A549 (cell line): ENCODE measurements around the gene IGF1. TPM values are rescaled to one million over a fixed set of nuclear protein-coding genes. Genes with fewer than 3 reads are reported as not detected.

Source experiments
- ATAC-seq, 2 experiments: fragments of 200-7000 bp in 1 of 2; fragments of >200 bp in 1 of 2; cut with Nextera tagmentation in 1 of 2; cut with Tn5 transposase in 1 of 2; 3 replicates each; pipeline versions ENCODE4 v1.8.0 to v1.9.1; 2018 to 2020; ENCODE audit warnings: mild to moderate bottlenecking in 1 of 2, moderate library complexity in 1 of 2
- CTCF ChIA-PET: fragments of 300-600 bp; sonication (Branson Sonifier 250); formaldehyde crosslinking; extraction: SDS; loops from one replicate; lab custom pipeline; 2021; ENCODE audit warnings: antibody characterized with exemption, inconsistent platforms; lab: Yijun Ruan, JAX
- POLR2A ChIA-PET: fragments of 350-600 bp; formaldehyde crosslinking; extraction: SDS; loops from one replicate; lab custom pipeline; 2021; ENCODE audit warnings: antibody characterized with exemption, inconsistent platforms; lab: Yijun Ruan, JAX
- DNase-seq, 2 experiments: peaks; one replicate each; pipeline versions ENCODE4 v3.0.0 to v3.0.0-alpha.2; 2011 to 2016; ENCODE audit warnings: low read depth in 1 of 2, low spot score in 1 of 2
- FAIRE-seq: peaks from 2 replicates; lab custom pipeline; 2011; peaks lifted over from hg19 to GRCh38; lab: Jason Lieb, UNC
- H3K27ac ChIP-seq, 2 experiments: fragments of >200 bp; sonication (Bioruptor Twin); formaldehyde crosslinking; 3 replicates each; pipeline ENCODE4 v1.5.1; 2016 to 2017
- H3K4me1 ChIP-seq: fragments of >200 bp; sonication (Bioruptor Twin); formaldehyde crosslinking; 3 replicates; pipeline ENCODE4 v1.6.1; 2016
- H3K4me2 ChIP-seq: fragments of >200 bp; sonication (Bioruptor Twin); formaldehyde crosslinking; 3 replicates; pipeline ENCODE4 v1.6.1; 2016
- H3K4me3 ChIP-seq: fragments of >200 bp; sonication (Bioruptor Twin); formaldehyde crosslinking; 3 replicates; pipeline ENCODE4 v1.5.1; 2016
- H3K9me3 ChIP-seq: fragments of >200 bp; sonication (Bioruptor Twin); formaldehyde crosslinking; 3 replicates; pipeline ENCODE4 v1.6.1; 2016
- CBX2 ChIP-seq: fragments of 200-600 bp; sonication (generic); IDR thresholded peaks from 2 replicates; pipeline ENCODE4 v1.6.1; 2016; ENCODE audit warnings: low read depth, mild to moderate bottlenecking, borderline replicate concordance
- CBX8 ChIP-seq: fragments of 200-600 bp; sonication (generic); IDR thresholded peaks from 2 replicates; pipeline ENCODE4 v1.6.1; 2016
- CHD2 ChIP-seq: fragments of 150-350 bp; IDR thresholded peaks from 2 replicates; pipeline ENCODE4 v1.6.1; 2014; ENCODE audit warnings: low read length; ENCODE audit not compliant: partially characterized antibody
- EP300 ChIP-seq, 2 experiments: fragments of >200 bp; sonication (Bioruptor Twin); formaldehyde crosslinking; IDR thresholded peaks; 2 replicates in 1 of 2; 3 replicates in 1 of 2; pipeline ENCODE4 v1.6.1; 2016 to 2017
- FOSL2 ChIP-seq, 2 experiments: fragments of 450-650 bp in 1 of 2; fragments of >200 bp in 1 of 2; sonication (Bioruptor Twin) in 1 of 2; formaldehyde crosslinking; IDR thresholded peaks; 2 replicates each; pipeline versions ENCODE4 v1.5.0 to v1.6.1; 2016 to 2020; ENCODE audit warnings: mild to moderate bottlenecking in 1 of 2, moderate library complexity in 1 of 2
- HEYL ChIP-seq: fragments of 250-450 bp; sonication (Bioruptor Pico); IDR thresholded peaks from 2 replicates; pipeline ENCODE4 v1.8.0; 2021; ENCODE audit warnings: mild to moderate bottlenecking, moderate library complexity
- HOXA7 ChIP-seq: fragments of 250-450 bp; sonication (Bioruptor Pico); IDR thresholded peaks from 2 replicates; pipeline ENCODE4 v1.5.0; 2020; ENCODE audit warnings: mild to moderate bottlenecking, moderate library complexity
- HOXB13 ChIP-seq: fragments of 250-450 bp; sonication (Bioruptor Pico); IDR thresholded peaks from 2 replicates; pipeline ENCODE4 v1.5.0; 2020; ENCODE audit warnings: low read depth, mild to moderate bottlenecking, moderate library complexity
- KDM5A ChIP-seq: fragments of 200-600 bp; sonication (generic); IDR thresholded peaks from 2 replicates; pipeline ENCODE4 v1.6.1; 2016; ENCODE audit warnings: antibody characterized with exemption, mild to moderate bottlenecking
- MAFK ChIP-seq: fragments of 450-650 bp; IDR thresholded peaks from 2 replicates; pipeline ENCODE4 v1.6.1; 2014; ENCODE audit not compliant: partially characterized antibody
- MAZ ChIP-seq: fragments of 150-350 bp; IDR thresholded peaks from 2 replicates; pipeline ENCODE4 v1.6.1; 2014; ENCODE audit warnings: antibody characterized with exemption, low read depth, low read length, borderline replicate concordance
- POLR2AphosphoS2 ChIP-seq: conservative IDR thresholded peaks from 2 replicates; pipeline ENCODE4 v1.6.1; 2012; ENCODE audit warnings: low read length, improper control_type of control experiment, inconsistent platforms
- RAD21 ChIP-seq, 2 experiments: fragments of >200 bp in 1 of 2; sonication (Bioruptor Twin) in 1 of 2; formaldehyde crosslinking in 1 of 2; IDR thresholded peaks in 1 of 2; conservative IDR thresholded peaks in 1 of 2; 2 replicates in 1 of 2; 3 replicates in 1 of 2; pipeline ENCODE4 v1.6.1; 2012 to 2018; ENCODE audit warnings: inconsistent platforms in 1 of 2
- RCOR1 ChIP-seq: fragments of 150-350 bp; IDR thresholded peaks from 2 replicates; pipeline ENCODE4 v1.6.1; 2014; ENCODE audit warnings: antibody characterized with exemption, low read length, low read depth
- RNF2 ChIP-seq: fragments of 200-600 bp; sonication (generic); IDR thresholded peaks from 2 replicates; pipeline ENCODE4 v1.6.1; 2016; ENCODE audit warnings: low read depth, mild to moderate bottlenecking, antibody characterized with exemption, moderate library complexity, borderline replicate concordance
- SMC3 ChIP-seq: fragments of >200 bp; sonication (Bioruptor Twin); formaldehyde crosslinking; IDR thresholded peaks from 3 replicates; pipeline ENCODE4 v1.6.1; 2018; ENCODE audit warnings: inconsistent platforms
- TFCP2L1 ChIP-seq: fragments of 250-450 bp; sonication (Bioruptor Pico); IDR thresholded peaks from 2 replicates; pipeline ENCODE4 v1.5.0; 2021; ENCODE audit warnings: mild to moderate bottlenecking
- WGBS: methylation state at CpG from one replicate; pipeline ENCODE4 v1.1.6; 2017; ENCODE audit errors: missing lambda C conversion rate; 5-methylcytosine and 5-hydroxymethylcytosine counted together
- polyA minus RNA-seq: library from RNA; depleted of rRNA, polyadenylated mRNA; stranded (reverse); fragments of >200 nt; gene quantifications from 2 replicates; pipeline ENCODE4 v1.2.3, GENCODE V29; 2011; rRNA and poly(A)+ RNA removed
- polyA plus RNA-seq, 4 experiments: library from polyadenylated mRNA; depleted of rRNA in 3 of 4; stranded (reverse); fragments of >200 nt; fragmentation: RNase III in 1 of 4; extraction: RNeasy Plus Mini Kit Qiagen cat#74134 plus additional on column Dnase treatment in 1 of 4; gene quantifications; 2 replicates in 3 of 4; 3 replicates in 1 of 4; pipeline ENCODE4 v1.2.3, GENCODE V29; 2011 to 2017
- TF ChIP-seq, protein P1 (sequence below): IDR thresholded peaks from 2 replicates; pipeline ENCODE4 v1.6.1; 2012
- TF ChIP-seq, protein P2 (sequence below): IDR thresholded peaks from 2 replicates; pipeline ENCODE4 v1.6.1; 2012
- TF ChIP-seq, protein P3 (sequence below): IDR thresholded peaks from 2 replicates; pipeline ENCODE4 v1.6.1; 2012; ENCODE audit warnings: low read depth, borderline replicate concordance
- TF ChIP-seq, protein P4 (sequence below): fragments of 450-650 bp; IDR thresholded peaks from 2 replicates; pipeline ENCODE4 v1.6.1; 2014; ENCODE audit warnings: antibody characterized with exemption

The IGF1 gene
- polyA plus RNA-seq (2011; rRNA removed) (0.16 TPM in 1 of 2 replicates, not detected in the other), polyA plus RNA-seq (2017; fragmentation: RNase III; extraction: RNeasy Plus Mini Kit Qiagen cat#74134 plus additional on column Dnase treatment) (0.01 TPM in 1 of 3 replicates, not detected in the others), polyA minus RNA-seq (not detected in 2 replicates)
- not detected in 2 replicates for polyA plus RNA-seq (2012; cell fraction: cytosol; rRNA removed)
- not detected in 2 replicates for polyA plus RNA-seq (2012; cell fraction: nucleus; rRNA removed)

DNA sequence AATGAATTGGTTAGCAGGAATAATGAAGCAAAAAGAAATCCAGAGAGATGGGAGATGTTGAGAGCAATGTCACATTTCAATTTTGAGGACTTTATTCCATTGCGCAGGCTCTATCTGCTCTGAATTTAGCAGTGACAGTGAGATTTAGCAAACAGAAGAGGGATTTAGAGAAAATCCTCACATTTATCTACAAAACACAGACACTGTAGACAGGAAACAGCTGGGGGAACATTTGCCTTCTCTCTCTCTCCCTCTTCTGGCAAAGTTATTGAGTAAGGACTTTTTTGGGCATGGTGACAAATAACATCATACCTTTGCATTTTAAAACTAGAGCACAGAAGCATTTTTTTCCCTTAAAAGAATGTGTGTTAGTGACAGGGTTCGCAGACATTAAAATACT lies at the start of gene IGF1:
IGF1 (minus strand) TSS at position 158 of the 400 bp plus-strand sequence. CDS start 182 bp downstream, outside the sequence.
- DNase-seq = no peak
- TF ChIP-seq HOXB13 (CRISPR knock-in tag) (no peak), FOSL2 (IDR thresholded peaks at IDR 0.05) (no peak), FOSL2 (CRISPR knock-in tag; IDR thresholded peaks at IDR 0.05) (no peak), TFCP2L1 (CRISPR knock-in tag) (no peak), SMC3 (no peak), CHD2 (no peak), CBX8 (no peak), KDM5A (no peak), RCOR1 (no peak), POLR2AphosphoS2 (no peak)
- TF ChIP-seq, protein P1, sequence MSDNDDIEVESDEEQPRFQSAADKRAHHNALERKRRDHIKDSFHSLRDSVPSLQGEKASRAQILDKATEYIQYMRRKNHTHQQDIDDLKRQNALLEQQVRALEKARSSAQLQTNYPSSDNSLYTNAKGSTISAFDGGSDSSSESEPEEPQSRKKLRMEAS = no peak
- TF ChIP-seq, protein P2, sequence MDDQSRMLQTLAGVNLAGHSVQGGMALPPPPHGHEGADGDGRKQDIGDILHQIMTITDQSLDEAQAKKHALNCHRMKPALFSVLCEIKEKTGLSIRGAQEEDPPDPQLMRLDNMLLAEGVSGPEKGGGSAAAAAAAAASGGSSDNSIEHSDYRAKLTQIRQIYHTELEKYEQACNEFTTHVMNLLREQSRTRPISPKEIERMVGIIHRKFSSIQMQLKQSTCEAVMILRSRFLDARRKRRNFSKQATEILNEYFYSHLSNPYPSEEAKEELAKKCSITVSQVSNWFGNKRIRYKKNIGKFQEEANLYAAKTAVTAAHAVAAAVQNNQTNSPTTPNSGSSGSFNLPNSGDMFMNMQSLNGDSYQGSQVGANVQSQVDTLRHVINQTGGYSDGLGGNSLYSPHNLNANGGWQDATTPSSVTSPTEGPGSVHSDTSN = no peak

DNA sequence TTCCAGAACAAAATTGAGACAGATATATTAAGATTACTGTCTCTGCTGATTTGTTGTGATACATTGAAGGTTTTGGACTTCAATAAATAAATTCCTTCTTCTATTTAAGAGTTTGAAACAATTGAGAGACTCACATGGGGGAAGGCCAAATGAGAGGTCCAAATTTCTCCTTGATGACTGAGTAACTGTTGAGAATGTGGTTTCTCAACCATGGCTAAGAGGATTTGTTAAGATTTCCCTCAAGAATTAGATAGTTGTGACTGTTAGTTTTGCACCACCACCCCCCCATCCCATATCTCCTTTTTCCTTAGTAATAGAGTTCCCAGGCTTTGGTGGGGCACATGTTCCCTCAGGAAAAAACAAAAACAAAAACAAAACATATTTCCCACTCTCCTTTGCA lies 47.7 kb upstream of the IGF1 start:
- Histone ChIP-seq H3K4me3 (no peak overlapping the region), H3K27ac (peak overlapping the region in 1 of 2 experiments; percentile 32; a peak in 1 of 6 replicates), H3K4me2 (no peak overlapping the region), H3K4me1 (peaks cover 22% of the 10 kb centered on the region; the same call in 2 of the 3 replicates), H3K9me3 (0 out of 3 replicates have a peak, but pooled peaks cover 6% of the 10 kb centered on the region)
- no peak for DNase-seq
- FAIRE-seq = no peak
- TF ChIP-seq, protein P3, sequence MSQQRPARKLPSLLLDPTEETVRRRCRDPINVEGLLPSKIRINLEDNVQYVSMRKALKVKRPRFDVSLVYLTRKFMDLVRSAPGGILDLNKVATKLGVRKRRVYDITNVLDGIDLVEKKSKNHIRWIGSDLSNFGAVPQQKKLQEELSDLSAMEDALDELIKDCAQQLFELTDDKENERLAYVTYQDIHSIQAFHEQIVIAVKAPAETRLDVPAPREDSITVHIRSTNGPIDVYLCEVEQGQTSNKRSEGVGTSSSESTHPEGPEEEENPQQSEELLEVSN = no peak
- TF ChIP-seq HOXA7 = no peak
- TF ChIP-seq HEYL = no peak
- no peak for TF ChIP-seq TFCP2L1 (CRISPR knock-in tag)
- no peak for TF ChIP-seq EP300 (IDR thresholded peaks at IDR 0.05)
- TF ChIP-seq CBX2 = no peak
- TF ChIP-seq, protein P2 = no peak
- no peak for TF ChIP-seq RNF2
- TF ChIP-seq, protein P4, sequence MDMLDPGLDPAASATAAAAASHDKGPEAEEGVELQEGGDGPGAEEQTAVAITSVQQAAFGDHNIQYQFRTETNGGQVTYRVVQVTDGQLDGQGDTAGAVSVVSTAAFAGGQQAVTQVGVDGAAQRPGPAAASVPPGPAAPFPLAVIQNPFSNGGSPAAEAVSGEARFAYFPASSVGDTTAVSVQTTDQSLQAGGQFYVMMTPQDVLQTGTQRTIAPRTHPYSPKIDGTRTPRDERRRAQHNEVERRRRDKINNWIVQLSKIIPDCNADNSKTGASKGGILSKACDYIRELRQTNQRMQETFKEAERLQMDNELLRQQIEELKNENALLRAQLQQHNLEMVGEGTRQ = no peak
- no peak for TF ChIP-seq RAD21 (conservative IDR thresholded peaks at IDR 0.05 in 1 of 2, IDR thresholded peaks at IDR 0.05 in 1 of 2)
- no peak for TF ChIP-seq MAFK
- TF ChIP-seq MAZ = no peak
- TF ChIP-seq CBX8 = no peak
- CTCF ChIA-PET = interaction anchor here (2.4 kb wide), 1 partner anchor 12 kb away, joined by 9 read pairs; no protein-coding TSS in a partner anchor
- ATAC-seq = no peak
- POLR2A ChIA-PET = no interaction called here

More for the DNA sequence above, at the start of gene IGF1:
- Histone ChIP-seq H3K27ac (no peak within 1 kb of the TSS), H3K9me3 (no peaks in the 10 kb centered on the region), H3K4me1 (0 out of 3 replicates have a peak, but pooled peaks cover 6% of the 10 kb centered on the region), H3K4me3 (no peak within 1 kb of the TSS), H3K4me2 (no peak within 1 kb of the TSS)
- CTCF ChIA-PET = interaction anchor here (0.6 kb wide), 2 partner anchors 91 to 261 kb away, joined by 3 to 4 read pairs; no protein-coding TSS in a partner anchor
- ATAC-seq (no peak), FAIRE-seq (no peak)
- POLR2A ChIA-PET = no interaction called here
- WGBS = 71% methylated on average over 2 of the region's 2 CpGs
